BE2C (cell line): ENCODE measurements around the gene LIMCH1.

Experiments
- DNase-seq: peaks from one replicate; pipeline ENCODE4 v3.0.0-alpha.2; 2020
- H3K27me3 ChIP-seq: fragments of 250-450 bp; sonication (Bioruptor Pico); 2 replicates; pipeline ENCODE4 v1.5.1; 2020; ENCODE audit warnings: mild to moderate bottlenecking
- H3K36me3 ChIP-seq: fragments of 250-450 bp; sonication (Bioruptor Pico); 2 replicates; pipeline ENCODE4 v1.5.1; 2020; ENCODE audit warnings: mild to moderate bottlenecking
- H3K4me1 ChIP-seq: fragments of 250-450 bp; sonication (Bioruptor Pico); 2 replicates; pipeline ENCODE4 v1.5.1; 2020
- H3K4me3 ChIP-seq: 2 replicates; pipeline ENCODE4 v1.5.1; 2011; ENCODE audit warnings: low read depth, low read length
- H3K9me3 ChIP-seq: fragments of 250-450 bp; sonication (Bioruptor Pico); 2 replicates; pipeline ENCODE4 v1.5.1; 2020
- CTCF ChIP-seq: IDR thresholded peaks from 2 replicates; pipeline ENCODE4 v1.5.1; 2012; ENCODE audit warnings: mild to moderate bottlenecking, low read depth, low read length

Gene LIMCH1

GRCh38 chr4:41525129-41525528 lies 12.8 kb upstream of the LIMCH1 start:
- H3K27me3 ChIP-seq = no peaks in the 10 kb centered on the region

GRCh38 chr4:41526628-41527027 lies 11.3 kb upstream of the LIMCH1 start:
- Histone ChIP-seq H3K4me1 (peaks cover 5% of the 10 kb centered on the region; the same call in 1 of the 2 replicates), H3K4me3 (no peak overlapping the region), H3K9me3 (no peaks in the 10 kb centered on the region), H3K27me3 (no peaks in the 10 kb centered on the region), H3K36me3 (peaks cover 12% of the 10 kb centered on the region)
- no peak for DNase-seq
- TF ChIP-seq CTCF = no peak

More at GRCh38 chr4:41525129-41525528, 12.8 kb upstream of the LIMCH1 start:
- TF ChIP-seq CTCF = no peak
- Histone ChIP-seq H3K4me3 (no peak overlapping the region), H3K4me1 (peaks cover 5% of the 10 kb centered on the region; the same call in 1 of the 2 replicates), H3K36me3 (peaks cover 12% of the 10 kb centered on the region), H3K9me3 (no peaks in the 10 kb centered on the region)
- DNase-seq = no peak

GRCh38 chr4:41528512-41529205 lies 9.3 kb upstream of the LIMCH1 start:
- DNase-seq = no peak
- H3K4me1 ChIP-seq = peaks cover 12% of the 10 kb centered on the region; the same call in 1 of the 2 replicates
- no peaks in the 10 kb centered on the region for H3K27me3 ChIP-seq
- H3K4me3 ChIP-seq = no peak overlapping the region
- no peak for TF ChIP-seq CTCF
- H3K9me3 ChIP-seq = no peaks in the 10 kb centered on the region
- H3K36me3 ChIP-seq = peaks cover 12% of the 10 kb centered on the region

- Histone ChIP-seq H3K36me3 (peaks cover 4% of the 10 kb centered on the region; the same call in 1 of the 2 replicates), H3K27me3 (no peaks in the 10 kb centered on the region), H3K4me1 (peaks cover 16% of the 10 kb centered on the region), H3K9me3 (no peaks in the 10 kb centered on the region), H3K4me3 (no peak overlapping the region)
- TF ChIP-seq CTCF = no peak
- no peak for DNase-seq
Measured at GRCh38 chr4:41530741-41531140, 7.2 kb upstream of the LIMCH1 start.

- no peak overlapping the region for H3K4me3 ChIP-seq
- H3K36me3 ChIP-seq = no peaks in the 10 kb centered on the region
- no peak for DNase-seq
- H3K9me3 ChIP-seq = no peaks in the 10 kb centered on the region
- H3K27me3 ChIP-seq = no peaks in the 10 kb centered on the region
- peaks cover 19% of the 10 kb centered on the region for H3K4me1 ChIP-seq
- TF ChIP-seq CTCF = no peak
Measured at GRCh38 chr4:41532336-41532735, 5.6 kb upstream of the LIMCH1 start.

GRCh38 chr4:41532882-41533281 lies 5.1 kb upstream of the LIMCH1 start:
- no peaks in the 10 kb centered on the region for H3K9me3 ChIP-seq
- H3K4me3 ChIP-seq = no peak overlapping the region
- no peaks in the 10 kb centered on the region for H3K27me3 ChIP-seq
- DNase-seq = no peak
- TF ChIP-seq CTCF = no peak
- H3K36me3 ChIP-seq = no peaks in the 10 kb centered on the region
- H3K4me1 ChIP-seq = peaks cover 19% of the 10 kb centered on the region
